ENCODE data around the gene FAM107B.

Gene FAM107B

DNA sequence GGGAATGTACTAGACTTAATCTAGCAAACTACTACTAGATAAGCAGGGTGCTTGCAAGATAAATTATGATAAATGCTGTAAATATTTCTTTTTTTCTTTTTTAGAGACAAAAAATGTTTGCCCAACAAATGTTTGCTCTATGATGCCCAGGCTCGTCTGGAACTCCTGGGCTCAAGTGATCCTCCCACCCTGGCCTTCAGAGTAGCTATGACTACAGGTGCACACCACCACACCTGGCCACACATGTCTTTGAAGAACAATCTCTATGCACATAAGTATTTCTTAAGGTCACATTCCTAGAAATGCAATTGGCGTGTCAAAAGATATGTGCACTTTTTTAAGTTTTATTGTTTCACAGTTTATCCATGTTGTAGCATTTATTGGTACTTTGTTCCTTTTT lies 264.4 kb downstream of the FAM107B start:
- H3K4me3 ChIP-seq = no peak overlapping the region
- DNase-seq (ENCODE audit: low spot score) = no peak
- no peak overlapping the region for H3K27ac ChIP-seq
- TF ChIP-seq, protein P1, sequence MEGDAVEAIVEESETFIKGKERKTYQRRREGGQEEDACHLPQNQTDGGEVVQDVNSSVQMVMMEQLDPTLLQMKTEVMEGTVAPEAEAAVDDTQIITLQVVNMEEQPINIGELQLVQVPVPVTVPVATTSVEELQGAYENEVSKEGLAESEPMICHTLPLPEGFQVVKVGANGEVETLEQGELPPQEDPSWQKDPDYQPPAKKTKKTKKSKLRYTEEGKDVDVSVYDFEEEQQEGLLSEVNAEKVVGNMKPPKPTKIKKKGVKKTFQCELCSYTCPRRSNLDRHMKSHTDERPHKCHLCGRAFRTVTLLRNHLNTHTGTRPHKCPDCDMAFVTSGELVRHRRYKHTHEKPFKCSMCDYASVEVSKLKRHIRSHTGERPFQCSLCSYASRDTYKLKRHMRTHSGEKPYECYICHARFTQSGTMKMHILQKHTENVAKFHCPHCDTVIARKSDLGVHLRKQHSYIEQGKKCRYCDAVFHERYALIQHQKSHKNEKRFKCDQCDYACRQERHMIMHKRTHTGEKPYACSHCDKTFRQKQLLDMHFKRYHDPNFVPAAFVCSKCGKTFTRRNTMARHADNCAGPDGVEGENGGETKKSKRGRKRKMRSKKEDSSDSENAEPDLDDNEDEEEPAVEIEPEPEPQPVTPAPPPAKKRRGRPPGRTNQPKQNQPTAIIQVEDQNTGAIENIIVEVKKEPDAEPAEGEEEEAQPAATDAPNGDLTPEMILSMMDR (IDR thresholded peaks at IDR 0.05) = no peak

- TF ChIP-seq, protein P1 (IDR thresholded peaks at IDR 0.05) = no peak
- no peak for DNase-seq (ENCODE audit: low spot score)
- H3K4me3 ChIP-seq = no peak overlapping the region
- H3K27ac ChIP-seq = no peak overlapping the region
These were observed 266.0 kb downstream of the FAM107B start for GRCh38 chr10:14508725-14509124.

DNA sequence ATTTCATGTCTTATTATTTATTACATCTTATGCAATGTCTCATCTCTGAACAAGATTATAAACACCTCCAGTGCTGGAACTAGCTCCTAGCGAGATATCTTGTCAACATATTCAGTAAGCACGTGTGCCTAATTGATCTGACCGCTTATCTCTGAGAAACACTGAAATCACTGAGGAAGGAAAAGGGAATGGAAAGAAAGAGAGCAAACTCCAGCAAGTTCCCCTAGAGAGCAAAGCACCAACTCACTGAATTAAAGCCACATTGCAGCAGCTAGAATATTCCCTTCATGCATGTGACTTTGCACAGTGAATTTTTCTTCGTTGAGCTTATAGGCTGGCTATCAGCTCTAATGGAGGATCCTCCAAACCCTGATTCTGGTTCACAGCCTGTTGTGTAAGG lies 266.9 kb downstream of the FAM107B start:
- no peak for DNase-seq (ENCODE audit: low spot score)
- no peak overlapping the region for H3K4me3 ChIP-seq
- no peak overlapping the region for H3K27ac ChIP-seq
- TF ChIP-seq, protein P1 (IDR thresholded peaks at IDR 0.05) = no peak

GRCh38 chr10:14507176-14507575 lies 267.5 kb downstream of the FAM107B start:
- no peak overlapping the region for H3K27ac ChIP-seq
- no peak overlapping the region for H3K4me3 ChIP-seq

DNA sequence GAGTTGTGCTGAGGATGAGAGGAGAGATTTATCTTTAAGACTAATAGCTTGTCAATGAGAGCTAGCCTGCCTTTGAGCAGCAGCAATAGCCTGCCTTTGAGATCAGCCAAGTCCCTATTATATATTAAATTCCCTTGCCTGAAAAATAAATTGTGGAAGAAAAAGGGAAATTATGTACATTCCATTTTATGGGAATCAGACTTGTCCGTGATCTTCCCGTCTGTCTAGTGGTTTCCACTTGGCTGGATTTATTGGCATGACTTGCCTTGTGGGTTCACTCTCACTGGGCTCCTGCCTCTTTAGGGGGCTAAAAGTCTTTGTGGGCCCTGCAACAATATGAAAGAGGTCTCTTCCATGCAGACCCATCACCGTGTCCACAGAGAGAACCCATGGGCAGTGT lies 272.3 kb downstream of the FAM107B start:
- TF ChIP-seq, protein P1 (IDR thresholded peaks at IDR 0.05) = no peak
- H3K4me3 ChIP-seq = no peak overlapping the region
- H3K27ac ChIP-seq = no peak overlapping the region
- no peak for DNase-seq (ENCODE audit: low spot score)

More at GRCh38 chr10:14507176-14507575, 267.5 kb downstream of the FAM107B start:
- TF ChIP-seq, protein P1 (IDR thresholded peaks at IDR 0.05) = no peak
- DNase-seq (ENCODE audit: low spot score) = no peak

DNA sequence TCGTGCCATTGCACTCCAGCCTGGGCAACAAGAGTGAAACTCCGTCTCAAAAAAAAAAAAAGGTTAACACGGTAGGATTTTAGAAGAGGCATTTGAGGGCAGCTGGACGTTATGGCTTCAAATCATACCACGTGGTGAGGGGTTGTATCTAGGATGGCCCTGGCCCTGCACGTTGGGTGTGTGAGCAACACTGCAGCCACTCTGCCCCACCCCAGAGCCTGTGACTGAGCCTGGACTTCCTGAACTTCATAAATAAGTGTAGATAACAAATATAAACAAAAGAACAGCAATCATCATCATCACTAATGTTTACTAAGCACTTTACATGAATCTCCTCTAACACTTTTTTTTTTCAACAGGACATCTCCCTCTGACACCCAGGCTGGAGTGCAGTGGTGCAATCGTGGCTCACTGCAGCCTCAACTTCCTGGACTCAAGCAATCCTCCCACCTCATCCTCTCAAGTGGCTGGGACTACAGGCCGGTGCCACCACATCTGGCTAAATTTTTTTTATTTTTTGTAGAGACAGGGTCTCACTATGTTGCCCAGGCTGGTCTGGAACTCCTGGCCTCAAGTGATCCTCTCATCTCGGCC lies 274.4 kb downstream of the FAM107B start:
- DNase-seq (ENCODE audit: low spot score) = no peak
- no peak overlapping the region for H3K4me3 ChIP-seq
- H3K27ac ChIP-seq = no peak overlapping the region
- TF ChIP-seq, protein P1 (IDR thresholded peaks at IDR 0.05) = no peak

GRCh38 chr10:14499601-14499904 lies 275.1 kb downstream of the FAM107B start:
- no peak for DNase-seq (ENCODE audit: low spot score)
- TF ChIP-seq, protein P1 (IDR thresholded peaks at IDR 0.05) = no peak
- no peak overlapping the region for H3K4me3 ChIP-seq
- H3K27ac ChIP-seq = peak overlapping the region in 1 of 2 donors; percentile 37

All from coronary artery (tissue), 2 donors.